ENCODE results near the gene ARL8B.
A peak's percentile ranks its signal among the peaks of the same experiment; 100 is the strongest.

ARL8B gene

DNA sequence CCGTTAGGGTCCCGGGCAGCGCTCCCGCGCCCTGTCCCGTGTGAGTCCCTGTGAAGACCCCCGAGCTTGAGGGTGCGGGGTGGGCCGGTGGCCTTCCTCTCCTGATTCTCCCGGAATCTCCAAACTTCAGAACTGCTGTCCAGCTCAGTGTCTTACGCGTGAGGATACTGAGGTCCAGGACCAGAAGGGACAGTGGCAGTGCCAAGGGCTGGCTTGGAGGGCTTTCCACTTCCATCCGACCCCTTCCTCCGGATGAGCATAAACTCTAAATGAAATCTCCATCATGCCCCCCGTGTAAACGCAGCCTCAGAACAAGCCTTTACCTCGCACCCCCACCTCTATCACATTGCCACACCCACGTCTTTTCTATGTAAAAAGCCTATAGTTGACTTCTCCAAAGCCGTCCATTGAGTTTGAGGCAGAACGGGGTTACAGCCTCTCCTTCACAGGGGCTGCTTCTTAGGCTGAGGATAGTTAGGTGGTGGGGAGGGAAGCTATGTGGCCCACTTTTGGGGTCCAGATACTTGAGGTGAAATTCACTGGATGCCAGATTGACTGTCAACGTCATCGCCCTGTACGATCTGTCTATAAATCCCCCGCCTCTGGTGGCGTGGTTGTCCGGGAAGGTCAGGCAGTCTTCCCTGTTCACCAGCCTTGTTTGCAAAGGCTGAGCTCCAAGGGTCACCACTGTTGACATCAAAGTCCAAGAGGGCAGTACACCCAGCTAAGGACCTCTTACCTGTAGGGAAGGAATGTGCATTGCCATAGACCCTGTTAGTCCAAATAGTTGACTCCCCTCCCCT, 66.5 kb downstream of the ARL8B start:
- DNase-seq: peak; percentile 49

DNA sequence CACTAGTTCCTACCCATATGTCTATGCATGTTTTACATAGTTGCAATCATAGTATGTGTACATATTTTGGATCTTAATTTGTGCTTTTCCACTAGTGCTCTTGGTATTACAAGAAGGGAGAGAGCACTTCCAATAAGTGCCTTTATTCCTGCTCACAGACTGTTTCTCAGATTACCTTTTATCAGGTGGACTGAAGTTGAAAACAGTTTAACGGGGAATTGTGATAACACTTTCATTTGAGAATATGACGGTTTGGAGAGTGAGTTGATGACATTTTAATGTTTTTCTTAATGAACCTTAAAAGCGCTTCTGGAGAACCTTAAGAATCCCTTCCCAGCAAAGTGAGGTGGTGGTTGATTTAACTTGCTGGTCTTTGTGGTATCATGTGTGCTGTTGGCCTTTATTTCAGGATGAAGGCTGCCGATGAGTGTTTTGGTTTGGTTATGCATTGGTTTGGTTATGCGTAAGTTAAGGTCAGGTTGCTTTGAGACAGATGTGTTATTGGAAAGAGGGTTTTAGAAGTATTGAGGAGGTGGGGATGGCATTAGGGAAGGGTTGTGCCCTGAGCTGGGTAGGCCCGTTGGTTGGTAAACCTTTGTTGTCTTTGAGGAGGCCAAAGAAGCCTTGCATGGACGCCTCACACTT, 68.2 kb downstream of the ARL8B start:
- no peak for DNase-seq

- no peak for DNase-seq
Measured at GRCh38 chr3:5191555-5192304, 69.6 kb downstream of the ARL8B start.

- DNase-seq: no peak
Measured at GRCh38 chr3:5192571-5193365, 70.7 kb downstream of the ARL8B start.

GRCh38 chr3:5194341-5194740, 72.2 kb downstream of the ARL8B start:
- DNase-seq: no peak

DNA sequence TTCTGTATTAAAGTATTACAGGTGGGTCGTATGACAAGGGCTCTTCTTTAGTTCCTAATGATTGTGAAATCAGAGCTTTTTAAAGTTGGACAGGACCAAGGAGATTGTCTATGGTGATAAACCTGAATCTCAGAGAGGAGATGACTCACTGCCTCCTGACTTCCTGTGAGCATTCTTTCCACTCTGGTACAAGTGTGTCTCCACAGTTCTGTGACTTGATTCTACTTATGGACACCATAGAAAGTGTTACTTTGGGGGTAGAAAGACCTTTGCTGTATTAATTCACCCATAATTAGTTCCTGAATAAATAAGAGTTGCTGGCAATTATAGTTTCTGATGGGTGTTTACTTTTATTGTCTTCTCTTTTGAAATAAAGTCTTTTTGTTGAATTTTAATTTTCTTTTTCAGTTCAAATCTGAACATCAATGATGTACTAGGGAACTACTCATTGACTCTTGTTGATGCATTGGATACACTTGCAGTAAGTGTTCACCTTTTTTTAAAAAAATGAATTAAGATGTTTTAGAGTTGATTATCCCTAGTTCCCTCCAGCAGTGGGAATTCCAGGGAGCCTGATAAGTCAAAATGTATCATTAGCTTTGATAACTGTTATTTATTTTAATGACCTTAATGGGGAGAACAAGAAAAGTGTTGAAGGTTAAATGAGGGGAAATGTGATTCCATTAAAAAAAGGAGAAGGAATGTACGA, 72.9 kb downstream of the ARL8B start:
- DNase-seq: no peak

DNA sequence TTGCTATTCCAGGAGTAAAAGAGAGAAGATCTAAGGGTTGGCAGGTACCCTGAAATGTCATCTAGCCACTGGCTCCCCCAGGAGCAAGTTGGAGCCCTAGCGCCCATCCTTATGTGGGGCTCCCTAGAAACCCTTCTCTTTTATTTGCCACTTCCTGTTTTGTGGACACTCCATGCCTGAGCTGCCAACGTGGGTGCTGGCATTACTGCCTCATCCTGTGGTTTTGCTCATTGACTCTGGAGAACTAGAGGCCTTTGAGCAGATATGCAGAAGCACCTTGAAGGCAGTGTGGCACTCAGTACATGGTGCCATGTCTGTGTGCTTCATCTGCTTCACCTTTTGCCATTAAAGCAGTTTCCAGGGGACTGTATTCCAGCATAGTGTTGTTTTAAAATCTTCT, 73.5 kb downstream of the ARL8B start:
- no peak for DNase-seq

GRCh38 chr3:5197022-5197421, 74.9 kb downstream of the ARL8B start:
- DNase-seq: no peak

DNA sequence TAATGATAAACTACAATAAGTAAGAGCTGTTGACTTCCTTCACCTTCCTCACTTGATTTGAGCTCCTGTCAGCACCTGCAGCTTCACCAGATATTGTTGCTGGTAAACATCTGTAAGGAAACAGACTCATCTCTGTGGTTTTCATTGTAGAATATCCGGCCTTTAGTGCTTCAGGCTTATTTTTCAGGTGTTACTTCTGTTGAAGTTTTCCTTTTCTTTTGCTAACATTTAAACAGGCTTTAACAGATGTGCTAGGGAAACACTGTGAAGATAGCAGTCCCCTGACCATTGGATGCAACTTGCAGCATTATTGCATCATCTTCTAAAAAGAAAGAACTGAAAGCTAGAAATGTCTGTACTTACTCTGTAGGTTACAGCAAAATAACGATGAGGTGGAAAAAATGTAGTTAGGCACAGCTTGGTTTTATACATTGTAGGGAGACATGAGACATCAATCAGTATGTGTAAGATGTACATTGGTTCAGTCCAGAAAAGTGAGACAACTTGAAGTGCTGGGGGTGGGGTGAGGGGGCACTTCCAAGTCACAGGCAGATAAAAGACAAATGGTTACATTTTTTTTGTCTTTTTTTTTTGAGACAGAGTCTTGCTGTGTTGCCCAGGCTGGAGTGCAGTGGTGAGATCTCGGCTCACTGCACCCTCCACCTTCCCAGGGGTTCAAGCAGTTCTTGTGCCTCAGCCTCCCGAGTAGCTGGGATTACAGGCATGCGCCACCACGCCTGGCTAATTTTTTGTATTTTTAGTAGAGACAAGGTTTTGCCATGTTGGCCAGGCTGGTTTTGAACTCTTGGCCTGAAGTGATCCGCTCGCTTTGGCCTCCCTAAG, 75.6 kb downstream of the ARL8B start:
- DNase-seq: no peak

- no peak for DNase-seq
Measured at GRCh38 chr3:5198313-5198677, 76.2 kb downstream of the ARL8B start.

- DNase-seq: no peak
Measured at GRCh38 chr3:5198986-5199731, 77.1 kb downstream of the ARL8B start.

DNA sequence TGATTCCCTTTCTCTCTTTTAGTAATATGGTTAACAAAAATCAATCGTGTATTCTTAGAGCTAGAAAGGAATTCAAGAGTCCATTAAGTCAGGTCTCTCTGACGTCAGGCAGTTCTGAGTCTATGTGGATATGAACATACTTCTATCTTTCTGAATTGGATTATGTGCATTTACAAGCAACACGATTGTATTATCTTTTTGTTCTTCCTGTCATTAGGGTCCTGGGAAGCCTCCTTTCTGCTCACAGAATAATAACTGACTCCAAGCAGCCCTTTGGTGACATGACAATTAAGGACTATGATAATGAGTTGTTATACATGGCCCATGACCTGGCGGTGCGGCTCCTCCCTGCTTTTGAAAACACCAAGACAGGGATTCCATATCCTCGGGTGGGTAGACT, 79.4 kb downstream of the ARL8B start:
- DNase-seq: no peak

DNA sequence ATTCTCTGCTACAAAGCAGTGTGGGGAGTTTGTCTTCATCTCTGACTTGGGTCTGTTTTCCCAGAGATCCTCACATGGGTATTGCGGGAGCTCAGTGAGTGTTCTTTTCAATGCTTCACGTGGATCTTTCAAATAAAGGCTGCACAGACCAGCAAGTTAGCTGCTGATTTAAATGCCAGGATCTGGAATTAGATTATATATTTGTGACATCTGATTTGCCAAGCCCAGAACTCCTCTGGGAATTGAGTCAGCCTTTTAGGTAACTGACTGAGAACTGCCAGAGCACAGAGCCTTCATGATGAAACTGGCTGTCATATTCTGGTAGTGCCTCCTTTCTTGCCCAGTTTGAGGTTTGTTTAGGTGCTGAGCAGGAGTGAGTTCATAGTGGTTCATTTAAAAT, 80.1 kb downstream of the ARL8B start:
- no peak for DNase-seq

- DNase-seq: no peak
Measured at GRCh38 chr3:5205165-5205941, 83.3 kb downstream of the ARL8B start.

- no peak for DNase-seq
Measured at GRCh38 chr3:5210926-5211325, 88.8 kb downstream of the ARL8B start.

GRCh38 chr3:5212628-5213573, 90.8 kb downstream of the ARL8B start:
- DNase-seq: no peak

DNA sequence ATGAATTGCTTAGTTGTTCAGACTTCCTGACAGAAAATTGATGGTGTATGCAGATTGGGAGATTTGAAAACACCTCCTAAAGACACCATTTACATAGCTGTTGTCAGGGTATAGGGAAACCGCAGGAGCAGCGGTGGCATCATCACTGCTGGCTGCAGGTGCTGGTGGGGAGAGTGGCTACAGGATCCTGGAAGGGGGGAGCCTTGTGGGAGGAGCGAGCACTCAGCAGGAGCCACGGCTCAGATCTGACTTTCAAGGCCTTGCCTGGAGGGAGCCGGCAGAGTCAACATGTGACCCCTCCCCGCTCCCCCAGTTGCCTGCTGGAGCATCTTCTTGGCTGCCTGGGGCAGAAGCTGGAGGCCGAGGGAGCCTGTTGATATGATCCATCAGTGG, 91.5 kb downstream of the ARL8B start:
- no peak for DNase-seq

DNA sequence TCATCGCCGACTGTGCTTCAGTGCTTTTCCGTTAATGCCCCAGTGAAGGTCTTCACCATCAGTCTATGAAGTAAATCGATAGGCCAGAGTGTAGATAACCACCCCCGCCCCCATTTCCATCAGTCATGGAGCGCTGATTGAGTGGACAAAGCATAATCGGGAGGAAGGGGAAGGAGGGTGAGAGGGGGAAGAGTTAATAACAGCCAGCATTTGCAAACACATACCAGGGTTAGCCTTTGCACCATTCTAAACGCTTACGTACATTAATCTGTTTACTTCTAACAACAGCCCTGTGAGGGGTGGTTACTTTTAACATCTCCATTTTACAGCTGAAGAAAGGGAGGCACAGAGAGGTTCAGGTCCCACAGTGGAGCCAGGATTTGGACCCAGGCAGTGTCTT, 92.3 kb downstream of the ARL8B start:
- no peak for DNase-seq
